HepG2 (cell line): Measurements from ENCODE around the gene CLASRP. TPM values are rescaled to one million over a fixed set of nuclear protein-coding genes. Genes with fewer than 3 reads are reported as not detected.

Experiments
- ARHGAP35 ChIP-seq: sonication (generic); formaldehyde crosslinking; IDR thresholded peaks from 2 replicates; pipeline ENCODE4 v1.9.0; 2022; ENCODE audit warnings: mild to moderate bottlenecking, inconsistent platforms, moderate library complexity, missing genetic modification reagents, borderline replicate concordance
- FOXP1 ChIP-seq, 2 experiments: fragments of 450-650 bp in 1 of 2; IDR thresholded peaks; 2 replicates each; pipeline ENCODE4 v1.6.1; 2017 to 2018; ENCODE audit warnings: antibody characterized with exemption in 1 of 2
- NFYB ChIP-seq: sonication (generic); formaldehyde crosslinking; IDR thresholded peaks from 2 replicates; pipeline ENCODE4 v1.4.0; 2020; ENCODE audit warnings: missing genetic modification reagents
- NPAS2 ChIP-seq: sonication (generic); formaldehyde crosslinking; IDR thresholded peaks from 2 replicates; pipeline ENCODE4 v1.8.0; 2022; ENCODE audit warnings: mild to moderate bottlenecking, missing genetic modification reagents, borderline replicate concordance
- ZNF547 ChIP-seq: sonication (generic); formaldehyde crosslinking; IDR thresholded peaks from 2 replicates; pipeline ENCODE4 v1.5.1; 2020; ENCODE audit warnings: mild to moderate bottlenecking, missing genetic modification reagents
- ZSCAN25 ChIP-seq: sonication (generic); formaldehyde crosslinking; IDR thresholded peaks from 2 replicates; pipeline ENCODE4 v1.8.0; 2022; ENCODE audit warnings: mild to moderate bottlenecking, missing genetic modification reagents
- ZSCAN9 ChIP-seq: IDR thresholded peaks from 2 replicates; pipeline ENCODE4 v1.6.1; 2016; ENCODE audit warnings: borderline replicate concordance
- polyA plus RNA-seq, 8 experiments: library from polyadenylated mRNA; depleted of rRNA in 3 of 8; stranded (reverse) in 7 of 8; unstranded in 1 of 8; fragments of >200 nt; fragmentation: Illumina TruSeq in 4 of 8; extraction: Trizol in 4 of 8; gene quantifications; 2 replicates each; pipeline versions ENCODE4 v1.2.1 to v1.2.3, GENCODE V29; 2011 to 2016; ENCODE audit warnings: low read depth in 4 of 8, missing spikeins in 1 of 8, mixed read lengths in 1 of 8; ENCODE audit not compliant: insufficient read depth in 1 of 8
- total RNA-seq, 5 experiments: library from RNA; depleted of rRNA; stranded (reverse); fragments of >200 nt; fragmentation: Illumina TruSeq; extraction: Trizol; gene quantifications; 2 replicates each; pipeline ENCODE4 v1.2.3, GENCODE V29; 2016; ENCODE audit warnings: low read depth in 1 of 5
- TF ChIP-seq, protein P1 (sequence below): sonication (generic); formaldehyde crosslinking; IDR thresholded peaks from 2 replicates; pipeline ENCODE4 v1.5.1; 2020; ENCODE audit warnings: missing genetic modification reagents, mild to moderate bottlenecking, borderline replicate concordance
- TF ChIP-seq, protein P2 (sequence below): sonication (generic); formaldehyde crosslinking; IDR thresholded peaks from 2 replicates; pipeline ENCODE4 v1.8.0; 2022; ENCODE audit warnings: missing genetic modification reagents, mild to moderate bottlenecking, borderline replicate concordance
- TF ChIP-seq, protein P3 (sequence below): sonication (generic); formaldehyde crosslinking; IDR thresholded peaks from 2 replicates; pipeline ENCODE4 v1.4.0; 2020; ENCODE audit warnings: low read depth, mild to moderate bottlenecking, missing genetic modification reagents
- TF ChIP-seq, protein P4 (sequence below): sonication (generic); formaldehyde crosslinking; IDR thresholded peaks from 2 replicates; pipeline ENCODE4 v1.4.0; 2020; ENCODE audit warnings: missing genetic modification reagents, borderline replicate concordance
- TF ChIP-seq, protein P5 (sequence below): sonication (generic); formaldehyde crosslinking; IDR thresholded peaks from 2 replicates; pipeline ENCODE4 v1.4.0; 2020; ENCODE audit warnings: missing genetic modification reagents
- TF ChIP-seq, protein P6 (sequence below): sonication (generic); formaldehyde crosslinking; IDR thresholded peaks from 2 replicates; pipeline ENCODE4 v1.5.0; 2020; ENCODE audit warnings: missing genetic modification reagents
- TF ChIP-seq, protein P7 (sequence below): sonication (generic); formaldehyde crosslinking; IDR thresholded peaks from 2 replicates; pipeline ENCODE4 v1.4.0; 2020; ENCODE audit warnings: mild to moderate bottlenecking, missing genetic modification reagents

The CLASRP gene
- total and polyA plus RNA-seq, 2 of the 13 experiments (the other 11 are each of a cell fraction or from before 2014, with no cell fraction given) = 32.0 to 51.4 TPM

DNA sequence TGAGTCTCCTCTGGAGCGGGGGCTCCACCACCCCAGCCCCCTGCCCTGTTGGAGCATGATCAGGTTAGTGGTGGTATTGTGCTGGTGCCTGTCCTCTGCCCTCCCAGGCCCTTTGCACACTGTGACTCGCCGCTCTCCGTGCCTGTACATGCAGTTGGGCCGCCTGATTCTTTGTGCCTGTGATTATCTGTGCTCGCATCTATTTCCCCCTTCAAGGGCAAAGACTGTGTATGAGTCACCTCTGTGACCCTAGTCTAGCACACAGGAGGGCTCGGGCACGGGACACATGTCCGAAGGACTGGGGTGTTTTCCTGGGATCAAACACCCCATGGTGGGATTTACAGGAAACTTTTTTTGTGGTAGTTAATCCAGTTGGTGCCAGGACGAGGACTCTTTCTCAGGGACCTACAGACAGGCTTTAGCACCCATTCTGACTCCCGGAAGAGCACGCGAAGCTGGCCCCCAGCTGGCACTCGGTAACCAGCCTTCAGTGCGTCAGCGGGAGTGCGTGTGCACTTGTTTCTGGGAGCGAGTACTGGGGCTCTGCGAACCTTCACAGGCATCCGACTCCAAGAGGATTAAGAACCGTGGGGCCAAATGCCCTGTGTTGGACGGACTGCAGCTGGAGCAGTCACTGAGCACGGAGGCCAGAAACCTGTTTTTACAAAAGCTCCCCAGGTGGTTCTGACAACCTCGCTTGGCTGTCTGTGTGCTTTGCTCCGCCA, 60.8 kb downstream of the CLASRP start (continued):
- TF ChIP-seq, protein P1, sequence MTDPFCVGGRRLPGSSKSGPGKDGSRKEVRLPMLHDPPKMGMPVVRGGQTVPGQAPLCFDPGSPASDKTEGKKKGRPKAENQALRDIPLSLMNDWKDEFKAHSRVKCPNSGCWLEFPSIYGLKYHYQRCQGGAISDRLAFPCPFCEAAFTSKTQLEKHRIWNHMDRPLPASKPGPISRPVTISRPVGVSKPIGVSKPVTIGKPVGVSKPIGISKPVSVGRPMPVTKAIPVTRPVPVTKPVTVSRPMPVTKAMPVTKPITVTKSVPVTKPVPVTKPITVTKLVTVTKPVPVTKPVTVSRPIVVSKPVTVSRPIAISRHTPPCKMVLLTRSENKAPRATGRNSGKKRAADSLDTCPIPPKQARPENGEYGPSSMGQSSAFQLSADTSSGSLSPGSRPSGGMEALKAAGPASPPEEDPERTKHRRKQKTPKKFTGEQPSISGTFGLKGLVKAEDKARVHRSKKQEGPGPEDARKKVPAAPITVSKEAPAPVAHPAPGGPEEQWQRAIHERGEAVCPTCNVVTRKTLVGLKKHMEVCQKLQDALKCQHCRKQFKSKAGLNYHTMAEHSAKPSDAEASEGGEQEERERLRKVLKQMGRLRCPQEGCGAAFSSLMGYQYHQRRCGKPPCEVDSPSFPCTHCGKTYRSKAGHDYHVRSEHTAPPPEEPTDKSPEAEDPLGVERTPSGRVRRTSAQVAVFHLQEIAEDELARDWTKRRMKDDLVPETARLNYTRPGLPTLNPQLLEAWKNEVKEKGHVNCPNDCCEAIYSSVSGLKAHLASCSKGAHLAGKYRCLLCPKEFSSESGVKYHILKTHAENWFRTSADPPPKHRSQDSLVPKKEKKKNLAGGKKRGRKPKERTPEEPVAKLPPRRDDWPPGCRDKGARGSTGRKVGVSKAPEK (CRISPR knock-in tag) = no peak
- no peak for TF ChIP-seq ZNF547
- no peak for TF ChIP-seq ARHGAP35
- no peak for TF ChIP-seq NPAS2 (CRISPR knock-in tag)
- TF ChIP-seq, protein P2, sequence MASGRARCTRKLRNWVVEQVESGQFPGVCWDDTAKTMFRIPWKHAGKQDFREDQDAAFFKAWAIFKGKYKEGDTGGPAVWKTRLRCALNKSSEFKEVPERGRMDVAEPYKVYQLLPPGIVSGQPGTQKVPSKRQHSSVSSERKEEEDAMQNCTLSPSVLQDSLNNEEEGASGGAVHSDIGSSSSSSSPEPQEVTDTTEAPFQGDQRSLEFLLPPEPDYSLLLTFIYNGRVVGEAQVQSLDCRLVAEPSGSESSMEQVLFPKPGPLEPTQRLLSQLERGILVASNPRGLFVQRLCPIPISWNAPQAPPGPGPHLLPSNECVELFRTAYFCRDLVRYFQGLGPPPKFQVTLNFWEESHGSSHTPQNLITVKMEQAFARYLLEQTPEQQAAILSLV (CRISPR knock-in tag) = no peak
- TF ChIP-seq NFYB (CRISPR knock-in tag) = no peak
- TF ChIP-seq, protein P3, sequence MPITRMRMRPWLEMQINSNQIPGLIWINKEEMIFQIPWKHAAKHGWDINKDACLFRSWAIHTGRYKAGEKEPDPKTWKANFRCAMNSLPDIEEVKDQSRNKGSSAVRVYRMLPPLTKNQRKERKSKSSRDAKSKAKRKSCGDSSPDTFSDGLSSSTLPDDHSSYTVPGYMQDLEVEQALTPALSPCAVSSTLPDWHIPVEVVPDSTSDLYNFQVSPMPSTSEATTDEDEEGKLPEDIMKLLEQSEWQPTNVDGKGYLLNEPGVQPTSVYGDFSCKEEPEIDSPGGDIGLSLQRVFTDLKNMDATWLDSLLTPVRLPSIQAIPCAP = no peak
- TF ChIP-seq, protein P4, sequence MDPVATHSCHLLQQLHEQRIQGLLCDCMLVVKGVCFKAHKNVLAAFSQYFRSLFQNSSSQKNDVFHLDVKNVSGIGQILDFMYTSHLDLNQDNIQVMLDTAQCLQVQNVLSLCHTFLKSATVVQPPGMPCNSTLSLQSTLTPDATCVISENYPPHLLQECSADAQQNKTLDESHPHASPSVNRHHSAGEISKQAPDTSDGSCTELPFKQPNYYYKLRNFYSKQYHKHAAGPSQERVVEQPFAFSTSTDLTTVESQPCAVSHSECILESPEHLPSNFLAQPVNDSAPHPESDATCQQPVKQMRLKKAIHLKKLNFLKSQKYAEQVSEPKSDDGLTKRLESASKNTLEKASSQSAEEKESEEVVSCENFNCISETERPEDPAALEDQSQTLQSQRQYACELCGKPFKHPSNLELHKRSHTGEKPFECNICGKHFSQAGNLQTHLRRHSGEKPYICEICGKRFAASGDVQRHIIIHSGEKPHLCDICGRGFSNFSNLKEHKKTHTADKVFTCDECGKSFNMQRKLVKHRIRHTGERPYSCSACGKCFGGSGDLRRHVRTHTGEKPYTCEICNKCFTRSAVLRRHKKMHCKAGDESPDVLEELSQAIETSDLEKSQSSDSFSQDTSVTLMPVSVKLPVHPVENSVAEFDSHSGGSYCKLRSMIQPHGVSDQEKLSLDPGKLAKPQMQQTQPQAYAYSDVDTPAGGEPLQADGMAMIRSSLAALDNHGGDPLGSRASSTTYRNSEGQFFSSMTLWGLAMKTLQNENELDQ (CRISPR knock-in tag) = no peak
- no peak for TF ChIP-seq ZSCAN9 (CRISPR knock-in tag)
- TF ChIP-seq ZSCAN25 (CRISPR knock-in tag) = peak; percentile 70
- TF ChIP-seq, protein P5, sequence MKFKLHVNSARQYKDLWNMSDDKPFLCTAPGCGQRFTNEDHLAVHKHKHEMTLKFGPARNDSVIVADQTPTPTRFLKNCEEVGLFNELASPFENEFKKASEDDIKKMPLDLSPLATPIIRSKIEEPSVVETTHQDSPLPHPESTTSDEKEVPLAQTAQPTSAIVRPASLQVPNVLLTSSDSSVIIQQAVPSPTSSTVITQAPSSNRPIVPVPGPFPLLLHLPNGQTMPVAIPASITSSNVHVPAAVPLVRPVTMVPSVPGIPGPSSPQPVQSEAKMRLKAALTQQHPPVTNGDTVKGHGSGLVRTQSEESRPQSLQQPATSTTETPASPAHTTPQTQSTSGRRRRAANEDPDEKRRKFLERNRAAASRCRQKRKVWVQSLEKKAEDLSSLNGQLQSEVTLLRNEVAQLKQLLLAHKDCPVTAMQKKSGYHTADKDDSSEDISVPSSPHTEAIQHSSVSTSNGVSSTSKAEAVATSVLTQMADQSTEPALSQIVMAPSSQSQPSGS (CRISPR knock-in tag) = no peak
- TF ChIP-seq FOXP1 (IDR thresholded peaks at IDR 0.05) = no peak
- TF ChIP-seq FOXP1 (CRISPR knock-in tag; IDR thresholded peaks at IDR 0.05) = 0 out of 2 replicates have a peak, but pooled peaks have one; percentile 23
- TF ChIP-seq, protein P6, sequence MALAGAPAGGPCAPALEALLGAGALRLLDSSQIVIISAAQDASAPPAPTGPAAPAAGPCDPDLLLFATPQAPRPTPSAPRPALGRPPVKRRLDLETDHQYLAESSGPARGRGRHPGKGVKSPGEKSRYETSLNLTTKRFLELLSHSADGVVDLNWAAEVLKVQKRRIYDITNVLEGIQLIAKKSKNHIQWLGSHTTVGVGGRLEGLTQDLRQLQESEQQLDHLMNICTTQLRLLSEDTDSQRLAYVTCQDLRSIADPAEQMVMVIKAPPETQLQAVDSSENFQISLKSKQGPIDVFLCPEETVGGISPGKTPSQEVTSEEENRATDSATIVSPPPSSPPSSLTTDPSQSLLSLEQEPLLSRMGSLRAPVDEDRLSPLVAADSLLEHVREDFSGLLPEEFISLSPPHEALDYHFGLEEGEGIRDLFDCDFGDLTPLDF (CRISPR knock-in tag) = no peak
- TF ChIP-seq, protein P7, sequence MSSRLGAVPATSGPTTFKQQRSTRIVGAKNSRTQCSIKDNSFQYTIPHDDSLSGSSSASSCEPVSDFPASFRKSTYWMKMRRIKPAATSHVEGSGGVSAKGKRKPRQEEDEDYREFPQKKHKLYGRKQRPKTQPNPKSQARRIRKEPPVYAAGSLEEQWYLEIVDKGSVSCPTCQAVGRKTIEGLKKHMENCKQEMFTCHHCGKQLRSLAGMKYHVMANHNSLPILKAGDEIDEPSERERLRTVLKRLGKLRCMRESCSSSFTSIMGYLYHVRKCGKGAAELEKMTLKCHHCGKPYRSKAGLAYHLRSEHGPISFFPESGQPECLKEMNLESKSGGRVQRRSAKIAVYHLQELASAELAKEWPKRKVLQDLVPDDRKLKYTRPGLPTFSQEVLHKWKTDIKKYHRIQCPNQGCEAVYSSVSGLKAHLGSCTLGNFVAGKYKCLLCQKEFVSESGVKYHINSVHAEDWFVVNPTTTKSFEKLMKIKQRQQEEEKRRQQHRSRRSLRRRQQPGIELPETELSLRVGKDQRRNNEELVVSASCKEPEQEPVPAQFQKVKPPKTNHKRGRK (CRISPR knock-in tag) = no peak
